Left renal cortex interstitium (tissue), 4 donors: ENCODE results near the gene PRMT1. TPM values are rescaled to one million over a fixed set of nuclear protein-coding genes. Genes with fewer than 3 reads are reported as not detected.
A peak's percentile ranks its signal among the peaks of the same experiment; 100 is the strongest.

Experiments
- DNase-seq, 4 donors: peaks; one replicate each; pipeline ENCODE4 v3.0.0-alpha.2; 2013; ENCODE audit warnings: low read depth in 4 of 4, low spot score in 2 of 4, missing footprints in 1 of 4
- polyA plus RNA-seq, 4 donors: library from polyadenylated mRNA; unstranded; fragments of 120-200 nt; gene quantifications; one replicate each; pipeline ENCODE4 v1.2.1, GENCODE V29; 2013; ENCODE audit not compliant: insufficient read length in 4 of 4

PRMT1 gene
- polyA plus RNA-seq, 4 donors, result 192 to 264 (median 241) TPM

DNA sequence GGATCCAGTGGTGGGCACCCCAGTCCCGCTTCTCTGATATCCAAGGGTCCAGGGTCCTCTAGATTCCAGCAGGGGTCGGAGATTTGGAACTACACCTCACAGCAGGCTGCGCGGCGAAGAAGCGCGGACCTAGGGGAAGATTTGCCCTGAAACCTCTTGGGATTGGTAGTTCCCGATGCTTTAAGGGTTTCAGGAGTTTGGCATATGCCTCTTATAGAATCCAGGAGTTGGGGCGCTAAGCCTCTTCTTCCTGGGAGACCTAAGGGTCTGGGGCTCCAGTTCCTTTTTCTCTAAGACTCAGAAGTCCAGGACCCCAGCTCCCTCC is 11.0 kb upstream of the PRMT1 start:
- DNase-seq, result no peak

DNA sequence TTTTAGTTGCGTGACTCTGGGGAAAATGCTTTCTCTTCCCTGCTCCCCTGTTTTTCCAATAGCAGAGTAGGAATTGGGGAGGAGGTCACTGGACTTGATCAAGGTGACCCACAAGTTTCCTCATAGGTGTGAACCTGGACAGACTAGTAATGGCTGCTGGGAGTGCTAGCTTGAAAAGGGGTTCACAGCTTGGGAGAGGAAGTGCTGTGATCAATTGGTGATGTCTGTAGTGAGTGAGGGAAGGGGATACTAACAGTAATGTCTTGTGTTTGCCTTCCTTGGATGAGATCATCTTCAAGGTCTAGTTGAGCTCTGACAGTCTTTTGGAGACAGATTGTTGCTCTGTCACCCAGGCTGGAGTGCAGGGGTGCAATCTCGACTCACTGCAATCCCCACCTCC is 9.6 kb upstream of the PRMT1 start:
- no peak for DNase-seq

DNA sequence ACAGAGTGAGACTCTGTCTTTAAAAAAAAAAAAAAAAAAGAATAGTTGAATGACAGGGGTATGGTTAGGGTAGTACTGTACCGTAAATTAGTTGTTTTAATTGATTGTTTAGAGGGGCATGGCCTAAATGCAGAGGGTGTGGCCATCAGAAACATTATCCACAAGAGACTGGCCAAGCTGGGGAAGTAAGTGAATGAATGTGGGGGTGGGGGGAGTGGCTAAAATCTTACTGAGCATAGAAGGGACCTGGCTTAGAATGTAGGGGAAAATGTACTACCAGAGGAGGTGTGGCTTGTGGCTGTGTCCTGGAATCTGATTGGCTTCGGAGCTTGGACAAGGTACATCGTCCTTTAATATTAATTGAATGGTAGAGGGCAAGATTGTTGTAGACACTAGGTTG is 7.6 kb upstream of the PRMT1 start:
- no peak for DNase-seq

DNA sequence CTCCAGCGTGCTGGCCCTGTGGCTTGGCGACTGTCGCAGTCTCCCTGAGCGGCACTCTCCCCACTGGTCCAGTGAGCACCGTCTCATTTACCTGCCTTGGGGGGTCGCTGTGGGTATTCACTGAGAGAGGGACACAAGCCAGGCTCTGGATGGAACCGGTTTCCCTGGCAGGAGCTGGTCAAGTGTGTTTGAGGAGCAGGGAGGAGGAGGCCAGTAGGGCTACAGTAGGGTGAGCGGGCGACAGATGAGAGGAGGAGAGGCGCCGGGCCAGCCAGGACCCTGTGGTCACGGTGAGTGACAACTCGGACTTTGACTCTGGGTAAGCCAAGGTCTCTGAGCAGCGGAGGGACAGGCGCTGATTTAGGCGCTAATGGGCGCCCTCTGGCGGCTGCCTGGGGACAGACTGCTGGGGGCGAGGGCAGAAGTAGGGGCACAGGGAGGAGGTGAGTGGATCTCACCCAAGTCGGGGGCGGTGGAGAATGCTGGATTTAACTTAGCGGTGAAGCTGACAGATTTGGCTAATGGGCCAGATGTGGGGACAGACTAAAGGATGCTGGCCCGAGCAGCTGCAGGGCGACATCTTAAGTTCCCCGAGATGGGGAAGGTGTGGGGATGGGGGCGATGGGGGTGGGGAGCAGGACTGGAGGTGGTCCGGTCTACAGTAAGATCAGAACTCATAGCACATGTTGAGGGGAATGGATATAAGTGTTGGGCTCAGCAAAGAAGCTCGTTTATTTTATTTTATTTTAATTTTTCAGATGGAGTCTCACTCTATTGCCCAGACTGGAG is 4.7 kb upstream of the PRMT1 start:
- DNase-seq, result no peak

DNA sequence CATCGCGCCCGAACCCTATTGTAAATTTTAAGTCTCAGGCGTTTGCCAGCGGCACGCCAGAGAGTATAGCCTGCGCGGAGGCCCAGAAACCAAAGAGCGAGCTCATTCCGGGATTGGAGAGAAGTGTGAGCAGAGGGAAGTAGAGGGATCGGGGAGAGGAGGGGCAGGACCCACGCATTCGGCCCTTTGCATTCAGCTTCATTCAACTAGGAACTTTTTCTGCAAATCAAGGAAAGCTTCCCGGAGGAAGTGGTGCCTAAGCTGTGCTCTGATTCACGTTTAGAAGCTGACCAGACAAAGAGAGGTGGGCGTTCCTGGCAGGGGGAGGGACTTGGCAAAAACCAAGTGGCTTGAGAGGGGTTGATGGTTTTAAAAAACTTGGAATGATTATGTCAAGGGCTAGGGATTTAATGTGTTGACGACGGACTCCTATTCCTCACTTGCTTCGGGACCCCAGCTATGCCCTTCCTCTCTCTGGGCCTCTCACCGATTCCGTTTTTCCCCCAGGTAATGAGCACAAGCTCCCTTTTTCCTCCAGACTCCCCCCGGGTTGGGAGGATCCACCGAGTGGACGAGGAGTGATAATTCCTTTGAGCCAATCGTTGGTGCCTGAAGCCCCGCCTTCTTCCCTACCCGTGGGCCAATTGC is 811 bp upstream of the PRMT1 start:
- peak in 1 of 4 donors; percentile 98 for DNase-seq

DNA sequence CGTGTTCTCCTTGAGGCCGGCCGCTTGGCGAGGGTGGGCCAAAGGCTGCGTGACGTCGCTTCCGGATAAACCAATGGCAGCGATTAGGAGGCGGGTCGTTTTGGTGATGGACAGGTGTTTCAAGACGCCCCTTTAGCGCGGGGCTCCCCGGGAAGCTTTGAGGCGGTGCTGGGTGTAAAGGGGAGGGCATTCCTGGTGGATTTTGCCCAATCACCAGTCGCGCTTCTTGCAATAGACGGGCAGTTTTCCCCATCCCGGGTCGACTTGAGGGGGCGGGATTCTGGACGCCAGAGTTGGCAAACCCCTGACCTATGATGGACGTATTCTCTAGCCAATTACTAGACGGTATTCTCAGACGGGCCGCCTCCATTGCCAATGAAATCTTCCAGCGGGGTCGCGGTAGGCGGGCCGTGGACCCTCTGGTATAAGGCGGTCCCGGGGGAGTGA is 264 bp upstream of the PRMT1 start:
- DNase-seq, result peak; percentile 100

DNA sequence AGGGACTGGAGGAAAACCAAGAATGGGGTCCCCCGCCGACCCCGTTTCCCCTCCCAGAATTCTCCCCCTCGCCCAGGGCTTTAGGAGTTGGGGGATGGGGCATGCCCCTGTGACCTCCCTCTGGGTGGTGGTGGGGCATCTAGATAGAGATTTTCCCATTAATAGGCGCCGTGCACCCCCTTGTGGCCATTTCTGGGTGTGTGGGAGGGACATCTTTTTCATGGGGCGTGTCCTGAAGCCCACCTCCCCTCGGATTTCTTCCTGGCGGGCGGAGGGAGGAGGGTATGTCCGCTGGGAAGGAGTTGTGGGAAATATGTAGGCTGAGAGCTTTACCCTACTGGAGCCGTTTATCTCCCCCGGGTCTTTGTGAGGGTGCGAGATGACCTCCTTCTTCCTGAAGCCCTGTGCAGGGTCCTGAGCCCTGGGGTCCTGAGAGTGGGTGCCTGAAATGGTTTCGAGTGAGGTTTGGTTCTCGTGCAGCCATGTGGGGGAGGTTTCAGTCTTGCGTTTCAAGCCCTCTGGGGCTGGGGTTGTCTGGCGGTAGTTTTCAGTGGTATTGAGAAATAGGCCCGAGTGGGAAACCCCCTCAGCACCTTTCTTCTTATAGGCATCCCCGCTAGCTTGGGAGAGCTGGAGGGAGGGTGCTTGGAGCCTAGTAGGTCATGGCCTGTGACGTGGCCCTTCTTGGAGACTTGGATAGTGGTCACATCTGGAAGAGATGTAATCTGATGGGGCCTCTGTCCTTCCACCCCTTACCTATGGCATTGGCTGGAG is 1.0 kb downstream of the PRMT1 start:
- DNase-seq, result peak; percentile 66 to 88 (median 78)

DNA sequence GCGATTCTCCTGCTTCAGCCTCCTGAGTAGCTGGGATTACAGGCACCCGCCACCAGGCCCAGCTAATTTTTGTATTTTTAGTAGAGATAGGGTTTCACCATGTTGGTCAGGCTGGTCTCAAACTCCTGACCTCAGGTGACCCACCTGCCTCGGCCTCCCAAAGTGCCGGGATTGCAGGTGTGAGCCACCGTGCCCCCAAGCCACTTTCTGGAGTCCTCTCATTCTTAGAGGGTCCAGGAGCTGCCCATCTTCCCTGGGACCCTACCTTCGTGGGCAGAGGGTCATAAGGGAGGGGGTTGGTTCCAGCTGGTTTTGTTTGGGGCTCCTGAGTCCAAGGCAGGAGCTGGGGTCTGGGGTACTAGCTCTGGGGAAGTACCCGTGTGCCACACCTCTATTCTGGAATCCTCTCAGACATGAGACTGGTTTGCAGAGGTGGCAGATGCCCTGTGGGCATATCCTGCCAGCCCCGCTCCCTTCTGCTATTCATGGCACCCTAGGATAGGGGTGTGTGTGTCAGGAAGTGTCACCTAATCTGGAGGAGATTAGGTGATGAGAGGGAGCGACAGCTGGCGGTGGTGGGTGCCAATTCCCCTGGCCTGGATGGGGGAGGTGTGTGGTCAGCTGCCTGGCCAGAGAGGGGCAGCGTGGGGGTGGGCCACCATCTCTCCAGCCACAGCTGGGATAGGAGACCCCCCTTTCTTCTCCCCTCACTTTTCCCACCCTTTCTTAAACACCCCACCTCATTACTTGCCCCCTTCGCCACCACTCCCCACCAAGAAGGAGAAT is 2.1 kb downstream of the PRMT1 start:
- DNase-seq, result no peak

DNA sequence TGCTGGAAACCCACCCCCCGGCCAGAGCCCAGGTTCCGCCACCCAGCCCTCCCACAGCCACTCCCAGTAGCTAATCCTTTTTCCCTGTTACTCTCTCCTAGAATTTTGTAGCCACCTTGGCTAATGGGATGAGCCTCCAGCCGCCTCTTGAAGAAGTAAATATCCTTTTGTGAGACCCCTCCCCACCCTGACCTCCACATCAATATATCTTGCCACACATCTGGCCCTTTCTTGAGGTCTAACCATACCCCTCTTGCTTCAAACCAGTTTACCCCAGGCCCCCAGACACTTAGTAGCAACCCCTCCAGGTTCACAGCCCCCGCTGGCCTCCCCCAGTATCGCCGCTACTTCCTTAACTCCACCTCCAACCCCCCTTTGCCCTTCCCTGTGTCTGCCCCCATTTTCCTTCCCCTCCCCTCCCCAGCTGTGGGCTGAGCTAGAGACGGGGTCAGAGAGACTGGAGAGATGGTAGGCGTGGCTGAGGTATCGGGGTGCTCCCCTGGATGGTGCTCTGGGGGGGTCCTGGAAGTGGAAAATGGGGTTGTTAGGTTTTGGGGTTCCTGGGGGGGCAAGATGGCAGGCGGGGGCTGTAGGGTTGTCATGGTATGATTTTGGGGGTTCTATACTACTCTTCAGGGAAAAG is 2.8 kb downstream of the PRMT1 start:
- DNase-seq, result no peak

DNA sequence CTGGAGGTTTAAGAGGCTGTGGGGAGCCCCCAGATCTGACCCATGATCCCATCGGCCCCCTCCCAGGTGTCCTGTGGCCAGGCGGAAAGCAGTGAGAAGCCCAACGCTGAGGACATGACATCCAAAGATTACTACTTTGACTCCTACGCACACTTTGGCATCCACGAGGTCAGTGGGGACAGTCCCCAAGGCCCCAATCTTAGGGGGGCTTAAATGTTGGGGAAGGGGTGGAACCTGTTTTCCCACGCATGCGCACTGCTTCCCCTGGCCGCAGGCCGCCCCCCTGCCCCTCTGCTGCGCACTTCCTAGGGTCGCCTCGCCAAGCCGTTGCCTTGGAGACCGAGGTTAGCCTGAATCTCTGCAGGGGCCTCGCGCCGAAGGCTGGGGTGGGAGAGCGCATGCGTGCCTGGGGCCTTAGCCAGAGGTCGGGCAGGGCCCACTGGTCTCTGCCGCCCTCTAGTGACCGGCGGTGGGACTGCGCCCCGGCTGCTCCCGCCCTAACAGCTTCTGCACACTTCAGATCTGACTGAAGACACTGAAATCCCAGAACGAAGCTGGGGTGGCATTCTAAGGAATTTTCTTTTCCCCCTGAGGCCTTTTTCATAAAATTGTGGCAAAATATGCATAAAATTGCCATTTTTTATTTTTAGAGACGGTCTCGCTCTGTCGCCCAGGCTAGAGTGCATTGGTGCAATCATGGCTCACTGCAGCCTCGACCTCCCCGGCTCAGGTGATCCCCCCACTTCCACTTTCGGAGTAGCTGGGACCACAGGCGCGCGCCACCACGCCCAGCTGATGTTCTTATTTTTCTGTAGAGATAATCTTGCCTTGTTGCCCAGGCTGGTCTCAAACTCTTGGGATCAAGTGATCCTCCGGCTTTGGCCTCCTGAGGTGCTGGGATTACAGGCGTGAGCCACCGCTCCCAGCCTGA is 3.6 kb downstream of the PRMT1 start:
- DNase-seq, result peak in 2 of 4 donors; percentile 83 to 87

DNA sequence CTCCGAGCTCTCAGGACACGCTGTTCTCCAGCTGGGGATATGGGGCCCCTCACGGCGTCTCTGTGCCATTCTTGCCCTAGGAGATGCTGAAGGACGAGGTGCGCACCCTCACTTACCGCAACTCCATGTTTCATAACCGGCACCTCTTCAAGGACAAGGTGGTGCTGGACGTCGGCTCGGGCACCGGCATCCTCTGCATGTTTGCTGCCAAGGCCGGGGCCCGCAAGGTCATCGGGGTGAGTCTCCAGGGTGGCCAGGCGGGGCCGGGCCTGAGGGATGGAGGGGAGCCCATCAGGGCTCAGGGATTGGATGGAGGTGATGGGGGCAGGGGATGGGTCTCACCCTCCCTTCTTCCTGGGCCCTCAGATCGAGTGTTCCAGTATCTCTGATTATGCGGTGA is 4.8 kb downstream of the PRMT1 start:
- DNase-seq, result no peak

DNA sequence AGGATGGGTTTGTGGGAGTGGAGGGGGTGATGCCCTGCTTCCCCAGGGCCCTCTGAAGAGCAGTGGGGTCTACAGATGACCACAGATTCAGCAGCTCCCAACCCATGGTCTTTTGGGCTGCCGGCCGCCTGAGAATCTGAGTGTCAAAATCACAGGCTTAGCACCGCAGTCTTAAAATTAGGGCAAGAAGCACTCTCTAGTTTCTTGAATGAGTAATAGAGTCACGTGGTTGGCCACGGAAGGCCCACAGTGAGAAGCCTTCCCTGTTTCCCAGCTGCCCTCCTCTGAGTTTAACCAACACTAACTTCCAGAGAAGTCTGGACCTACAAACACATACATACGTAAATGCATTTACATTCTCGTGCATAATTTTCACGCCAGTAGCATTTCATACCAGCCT is 5.2 kb downstream of the PRMT1 start:
- DNase-seq, result no peak

DNA sequence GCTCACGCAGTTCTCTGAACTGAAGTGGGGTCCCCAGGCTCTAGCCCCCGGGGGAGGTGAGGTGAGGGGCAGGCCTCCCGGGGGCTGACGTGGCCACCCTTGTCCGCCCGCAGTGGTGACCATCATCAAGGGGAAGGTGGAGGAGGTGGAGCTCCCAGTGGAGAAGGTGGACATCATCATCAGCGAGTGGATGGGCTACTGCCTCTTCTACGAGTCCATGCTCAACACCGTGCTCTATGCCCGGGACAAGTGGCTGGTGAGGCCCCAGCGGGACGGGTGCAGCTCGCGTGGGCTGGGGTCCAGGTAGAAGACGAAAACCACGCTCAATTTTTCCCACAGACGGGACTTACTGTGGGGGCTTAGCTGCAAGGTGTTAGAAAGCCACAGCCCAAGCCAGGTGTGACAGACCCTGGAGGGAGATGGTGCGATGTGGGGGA is 6.8 kb downstream of the PRMT1 start:
- no peak for DNase-seq

DNA sequence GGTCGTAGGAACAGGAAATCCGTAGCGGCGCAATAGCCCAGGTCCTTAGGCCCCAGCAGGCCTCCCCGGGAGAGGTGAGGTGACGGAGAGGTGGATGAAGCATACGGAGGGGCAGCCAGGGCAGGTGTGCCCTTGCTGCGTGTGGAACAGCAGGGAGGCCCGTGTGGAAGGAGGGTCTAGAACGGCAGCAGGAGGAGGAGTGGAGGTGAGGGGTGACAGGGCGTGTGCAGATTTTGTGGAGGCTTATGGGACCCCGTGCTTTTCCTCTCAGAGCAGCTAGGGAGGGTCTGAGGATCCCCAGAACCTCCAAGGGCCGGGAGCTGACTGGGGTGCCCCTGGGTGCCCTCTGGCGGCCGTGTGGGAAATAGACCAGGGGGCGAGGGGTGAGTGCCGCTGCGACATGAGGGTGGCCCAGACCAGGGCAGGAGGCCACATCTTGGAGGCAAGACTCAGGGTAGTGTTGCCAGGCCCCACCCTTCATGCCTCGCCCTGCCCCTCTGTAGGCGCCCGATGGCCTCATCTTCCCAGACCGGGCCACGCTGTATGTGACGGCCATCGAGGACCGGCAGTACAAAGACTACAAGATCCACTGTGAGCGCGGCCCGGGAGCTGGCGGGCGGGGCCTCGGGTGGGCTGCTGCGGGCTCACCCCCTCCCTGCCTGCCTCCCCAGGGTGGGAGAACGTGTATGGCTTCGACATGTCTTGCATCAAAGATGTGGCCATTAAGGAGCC is 7.3 kb downstream of the PRMT1 start:
- DNase-seq, result no peak

DNA sequence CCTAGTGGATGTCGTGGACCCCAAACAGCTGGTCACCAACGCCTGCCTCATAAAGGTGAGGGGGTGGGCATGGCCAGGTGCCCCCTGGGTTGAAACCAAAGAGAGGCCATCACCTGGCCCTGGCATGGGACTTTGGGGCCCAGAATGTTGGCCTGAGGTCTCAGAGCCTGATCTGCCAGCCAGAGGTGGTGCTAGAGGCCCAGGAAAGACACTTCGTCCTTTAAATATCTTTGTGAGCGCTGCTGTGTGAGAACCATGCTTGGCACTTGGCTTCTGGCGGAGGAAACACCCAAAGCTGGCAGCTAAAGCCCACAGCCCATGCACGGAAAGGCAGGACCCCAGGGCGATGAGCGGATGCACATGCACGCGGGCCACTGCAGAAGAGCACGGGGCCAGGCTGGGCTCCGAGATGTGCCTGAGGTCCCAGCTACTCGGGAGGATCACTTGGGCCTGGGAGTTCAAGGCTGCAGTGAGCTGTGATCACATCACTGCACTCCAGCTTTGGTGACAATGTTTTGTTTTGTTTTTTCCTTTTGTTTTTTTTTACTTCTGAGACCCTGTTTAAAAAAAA is 8.0 kb downstream of the PRMT1 start:
- DNase-seq, result no peak

DNA sequence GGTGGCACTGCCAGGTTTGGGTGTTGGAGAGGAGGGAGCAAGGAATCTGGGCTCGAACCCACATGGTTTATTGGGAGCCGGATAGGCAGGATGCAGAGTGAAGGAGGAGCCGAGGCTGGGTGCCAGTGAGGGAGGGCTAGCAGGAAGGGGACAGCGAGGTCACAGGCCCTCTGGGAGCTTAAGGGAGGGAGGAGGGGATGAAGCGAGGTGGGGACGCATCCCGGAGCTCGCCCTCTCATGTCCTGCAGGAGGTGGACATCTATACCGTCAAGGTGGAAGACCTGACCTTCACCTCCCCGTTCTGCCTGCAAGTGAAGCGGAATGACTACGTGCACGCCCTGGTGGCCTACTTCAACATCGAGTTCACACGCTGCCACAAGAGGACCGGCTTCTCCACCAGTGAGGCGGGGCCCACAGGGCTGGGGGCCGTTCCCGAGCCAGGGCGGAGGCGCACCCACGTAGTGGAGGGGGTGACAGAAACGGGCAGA is 8.8 kb downstream of the PRMT1 start:
- no peak for DNase-seq

DNA sequence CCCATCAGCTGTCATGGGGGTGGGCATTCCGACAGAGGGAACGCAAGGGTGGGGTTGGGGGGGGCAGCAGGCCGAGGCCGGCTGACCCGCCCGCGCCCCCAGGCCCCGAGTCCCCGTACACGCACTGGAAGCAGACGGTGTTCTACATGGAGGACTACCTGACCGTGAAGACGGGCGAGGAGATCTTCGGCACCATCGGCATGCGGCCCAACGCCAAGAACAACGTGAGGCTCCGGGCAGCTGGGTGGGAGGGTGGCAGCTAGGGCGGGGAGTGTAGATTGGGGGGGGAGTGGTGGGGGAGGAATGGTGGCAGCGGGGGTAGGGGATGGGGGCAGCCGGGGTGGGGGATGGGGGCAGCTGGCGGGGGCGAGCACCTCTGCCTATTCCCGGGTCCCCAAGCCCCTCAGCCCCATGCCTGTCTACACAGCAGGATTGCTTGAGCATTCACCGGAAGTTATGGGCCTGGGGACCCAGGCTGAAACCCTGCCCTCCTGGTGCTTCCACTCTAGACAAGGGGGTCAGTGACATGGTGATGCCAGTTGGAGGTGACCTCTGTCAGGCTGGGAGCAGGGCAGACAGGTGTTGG is 9.5 kb downstream of the PRMT1 start:
- no peak for DNase-seq

DNA sequence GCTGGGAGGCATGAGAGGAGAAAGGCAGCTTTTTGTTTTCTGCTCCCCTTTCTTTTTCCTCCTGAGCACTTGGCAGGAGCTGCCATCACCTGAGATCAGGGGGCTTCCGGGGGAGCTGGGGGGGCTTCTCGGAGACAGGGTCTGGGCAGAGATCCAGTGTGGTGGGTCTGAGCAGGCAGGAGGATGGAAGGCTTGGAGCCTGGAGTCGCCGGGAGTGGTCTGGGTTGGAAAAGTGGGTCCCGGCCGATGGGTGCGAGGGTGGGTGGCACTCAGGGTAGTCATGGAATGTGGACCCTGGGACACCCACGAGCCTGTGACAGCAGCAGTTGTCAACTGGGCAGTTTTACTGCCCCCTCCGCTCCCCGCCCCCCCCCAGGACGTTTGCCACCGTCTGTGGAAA is 10.1 kb downstream of the PRMT1 start:
- no peak for DNase-seq
